Karpas-422 (cell line): Measurements from ENCODE around the gene STBD1. TPM values are rescaled to one million over a fixed set of nuclear protein-coding genes. Genes with fewer than 3 reads are reported as not detected.

Experiments used
- DNase-seq: peaks from one replicate; pipeline ENCODE4 v3.0.0-alpha.2; 2015
- H2AFZ ChIP-seq: fragments of 200-600 bp; sonication (generic); 2 replicates; pipeline ENCODE4 v1.6.1; 2014; ENCODE audit warnings: antibody characterized with exemption, low read length, mixed read lengths
- H3K27ac ChIP-seq: fragments of 200-600 bp; sonication (generic); 2 replicates; pipeline ENCODE4 v1.5.1; 2014; ENCODE audit warnings: mild to moderate bottlenecking, low read length, moderate library complexity
- H3K27me3 ChIP-seq: fragments of 200-600 bp; sonication (generic); 2 replicates; pipeline ENCODE4 v1.6.1; 2014; ENCODE audit warnings: low read length, mixed read lengths
- H3K36me3 ChIP-seq: fragments of 200-600 bp; sonication (generic); 2 replicates; pipeline ENCODE4 v1.6.1; 2014; ENCODE audit warnings: low read length, mixed read lengths; ENCODE audit not compliant: insufficient read depth
- H3K4me1 ChIP-seq: fragments of 200-600 bp; sonication (generic); 2 replicates; pipeline ENCODE4 v1.6.1; 2014; ENCODE audit warnings: mild to moderate bottlenecking, low read length, mixed read lengths
- H3K4me2 ChIP-seq: fragments of 200-600 bp; sonication (generic); 2 replicates; pipeline ENCODE4 v1.6.1; 2014; ENCODE audit warnings: low read length, low read depth, mild to moderate bottlenecking; ENCODE audit not compliant: poor library complexity, severe bottlenecking
- H3K4me3 ChIP-seq: fragments of 200-600 bp; sonication (generic); 2 replicates; pipeline ENCODE4 v1.5.1; 2014; ENCODE audit warnings: mild to moderate bottlenecking, antibody characterized with exemption, low read length, mixed read lengths
- H3K79me2 ChIP-seq: fragments of 200-600 bp; sonication (generic); 2 replicates; pipeline ENCODE4 v1.6.1; 2014; ENCODE audit warnings: mild to moderate bottlenecking, low read length, mixed read lengths
- H3K9ac ChIP-seq: fragments of 200-600 bp; sonication (generic); 2 replicates; pipeline ENCODE4 v1.6.0; 2014; ENCODE audit warnings: low read length
- H3K9me2 ChIP-seq: fragments of 200-600 bp; sonication (generic), shearing (Covaris generic); replicated peaks from 2 replicates; pipeline ENCODE4 v1.6.0; 2014; ENCODE audit warnings: mild to moderate bottlenecking, low read length, moderate library complexity; ENCODE audit not compliant: insufficient read depth
- H3K9me3 ChIP-seq: fragments of 300-700, 200-600 bp; sonication (generic); 2 replicates; pipeline ENCODE4 v1.6.1; 2014; ENCODE audit warnings: low read length, mixed read lengths
- H4K20me1 ChIP-seq: fragments of 200-600 bp; sonication (generic); 2 replicates; pipeline ENCODE4 v1.6.1; 2014; ENCODE audit warnings: mild to moderate bottlenecking, antibody characterized with exemption, low read length, low read depth; ENCODE audit not compliant: insufficient read depth
- total RNA-seq: library from RNA; depleted of rRNA; stranded (reverse); fragments of >200 nt; shearing (Covaris generic); gene quantifications from 2 replicates; pipeline ENCODE4 v1.2.3, GENCODE V29; 2014; ENCODE audit warnings: low replicate concordance

Gene STBD1
- total RNA-seq, 1 experiment from 2014 or later, result not detected

GRCh38 chr4:76308548-76308947, 2.0 kb downstream of the STBD1 start:
- Histone ChIP-seq H3K9me3 (no peaks in the 10 kb centered on the region), H3K9ac (no peak overlapping the region), H4K20me1 (no peaks in the 10 kb centered on the region), H3K4me1 (no peaks in the 10 kb centered on the region), H3K27ac (no peak overlapping the region), H3K36me3 (no peaks in the 10 kb centered on the region), H3K79me2 (no peaks in the 10 kb centered on the region), H2AFZ (no peak overlapping the region), H3K4me3 (no peak overlapping the region), H3K9me2 (no peaks in the 10 kb centered on the region), H3K4me2 (no peak overlapping the region), H3K27me3 (no peaks in the 10 kb centered on the region)
- DNase-seq, result no peak

- Histone ChIP-seq H3K4me3 (no peak overlapping the region), H3K4me1 (no peaks in the 10 kb centered on the region), H3K27me3 (no peaks in the 10 kb centered on the region), H3K9me2 (no peaks in the 10 kb centered on the region), H3K79me2 (no peaks in the 10 kb centered on the region), H4K20me1 (no peaks in the 10 kb centered on the region), H3K27ac (no peak overlapping the region), H3K9me3 (no peaks in the 10 kb centered on the region), H3K9ac (no peak overlapping the region), H3K4me2 (no peak overlapping the region), H2AFZ (no peak overlapping the region), H3K36me3 (no peaks in the 10 kb centered on the region)
- DNase-seq, result no peak
Observed at GRCh38 chr4:76309939-76310550, 3.5 kb downstream of the STBD1 start.

GRCh38 chr4:76310683-76311082, 4.2 kb downstream of the STBD1 start:
- Histone ChIP-seq H3K4me2 (no peak overlapping the region), H3K9ac (no peak overlapping the region), H3K79me2 (no peaks in the 10 kb centered on the region), H3K9me2 (no peaks in the 10 kb centered on the region), H3K36me3 (no peaks in the 10 kb centered on the region), H3K27me3 (no peaks in the 10 kb centered on the region), H3K27ac (no peak overlapping the region), H3K4me3 (no peak overlapping the region), H4K20me1 (no peaks in the 10 kb centered on the region), H3K4me1 (no peaks in the 10 kb centered on the region), H3K9me3 (no peaks in the 10 kb centered on the region), H2AFZ (no peak overlapping the region)
- no peak for DNase-seq

- Histone ChIP-seq H3K4me3 (no peak overlapping the region), H3K9me2 (no peaks in the 10 kb centered on the region), H2AFZ (no peak overlapping the region), H4K20me1 (no peaks in the 10 kb centered on the region), H3K9me3 (no peaks in the 10 kb centered on the region), H3K4me1 (no peaks in the 10 kb centered on the region), H3K9ac (no peak overlapping the region), H3K4me2 (no peak overlapping the region), H3K27ac (no peak overlapping the region), H3K36me3 (no peaks in the 10 kb centered on the region), H3K79me2 (no peaks in the 10 kb centered on the region), H3K27me3 (no peaks in the 10 kb centered on the region)
- no peak for DNase-seq
Observed at GRCh38 chr4:76311896-76312331, 5.4 kb downstream of the STBD1 start.

- Histone ChIP-seq H2AFZ (no peak overlapping the region), H3K4me3 (no peak overlapping the region), H3K9me3 (no peaks in the 10 kb centered on the region), H3K4me2 (no peak overlapping the region), H3K9ac (no peak overlapping the region), H3K4me1 (no peaks in the 10 kb centered on the region), H4K20me1 (no peaks in the 10 kb centered on the region), H3K27me3 (no peaks in the 10 kb centered on the region), H3K36me3 (no peaks in the 10 kb centered on the region), H3K9me2 (no peaks in the 10 kb centered on the region), H3K79me2 (no peaks in the 10 kb centered on the region), H3K27ac (no peak overlapping the region)
- no peak for DNase-seq
Observed at GRCh38 chr4:76312457-76312856, 5.9 kb downstream of the STBD1 start.

GRCh38 chr4:76313547-76313946, 7.0 kb downstream of the STBD1 start:
- no peak overlapping the region for H3K9ac ChIP-seq
- H4K20me1 ChIP-seq, result no peaks in the 10 kb centered on the region
- H3K27ac ChIP-seq, result no peak overlapping the region
- H3K9me3 ChIP-seq, result no peaks in the 10 kb centered on the region
- H3K4me1 ChIP-seq, result no peaks in the 10 kb centered on the region
- no peaks in the 10 kb centered on the region for H3K9me2 ChIP-seq
- H3K79me2 ChIP-seq, result no peaks in the 10 kb centered on the region
- H3K27me3 ChIP-seq, result no peaks in the 10 kb centered on the region
- H3K4me3 ChIP-seq, result no peak overlapping the region
- DNase-seq, result no peak
- no peak overlapping the region for H2AFZ ChIP-seq
- no peak overlapping the region for H3K4me2 ChIP-seq
- no peaks in the 10 kb centered on the region for H3K36me3 ChIP-seq

GRCh38 chr4:76315267-76315918, 8.9 kb downstream of the STBD1 start:
- Histone ChIP-seq H3K4me2 (no peak overlapping the region), H3K36me3 (no peaks in the 10 kb centered on the region), H3K4me1 (no peaks in the 10 kb centered on the region), H3K79me2 (no peaks in the 10 kb centered on the region), H2AFZ (no peak overlapping the region), H3K27me3 (no peaks in the 10 kb centered on the region), H3K27ac (no peak overlapping the region), H3K9me3 (no peaks in the 10 kb centered on the region), H3K4me3 (no peak overlapping the region), H3K9me2 (no peaks in the 10 kb centered on the region), H3K9ac (no peak overlapping the region), H4K20me1 (no peaks in the 10 kb centered on the region)
- no peak for DNase-seq

GRCh38 chr4:76316131-76316530, 9.6 kb downstream of the STBD1 start:
- Histone ChIP-seq H4K20me1 (no peaks in the 10 kb centered on the region), H3K79me2 (no peaks in the 10 kb centered on the region), H3K9me3 (no peaks in the 10 kb centered on the region), H3K36me3 (no peaks in the 10 kb centered on the region), H2AFZ (no peak overlapping the region), H3K9ac (no peak overlapping the region), H3K9me2 (no peaks in the 10 kb centered on the region), H3K4me2 (no peak overlapping the region), H3K27me3 (no peaks in the 10 kb centered on the region), H3K27ac (no peak overlapping the region), H3K4me3 (no peak overlapping the region), H3K4me1 (no peaks in the 10 kb centered on the region)
- DNase-seq, result no peak
